ENCODE measurements around the gene TMEM72.

Gene TMEM72

DNA sequence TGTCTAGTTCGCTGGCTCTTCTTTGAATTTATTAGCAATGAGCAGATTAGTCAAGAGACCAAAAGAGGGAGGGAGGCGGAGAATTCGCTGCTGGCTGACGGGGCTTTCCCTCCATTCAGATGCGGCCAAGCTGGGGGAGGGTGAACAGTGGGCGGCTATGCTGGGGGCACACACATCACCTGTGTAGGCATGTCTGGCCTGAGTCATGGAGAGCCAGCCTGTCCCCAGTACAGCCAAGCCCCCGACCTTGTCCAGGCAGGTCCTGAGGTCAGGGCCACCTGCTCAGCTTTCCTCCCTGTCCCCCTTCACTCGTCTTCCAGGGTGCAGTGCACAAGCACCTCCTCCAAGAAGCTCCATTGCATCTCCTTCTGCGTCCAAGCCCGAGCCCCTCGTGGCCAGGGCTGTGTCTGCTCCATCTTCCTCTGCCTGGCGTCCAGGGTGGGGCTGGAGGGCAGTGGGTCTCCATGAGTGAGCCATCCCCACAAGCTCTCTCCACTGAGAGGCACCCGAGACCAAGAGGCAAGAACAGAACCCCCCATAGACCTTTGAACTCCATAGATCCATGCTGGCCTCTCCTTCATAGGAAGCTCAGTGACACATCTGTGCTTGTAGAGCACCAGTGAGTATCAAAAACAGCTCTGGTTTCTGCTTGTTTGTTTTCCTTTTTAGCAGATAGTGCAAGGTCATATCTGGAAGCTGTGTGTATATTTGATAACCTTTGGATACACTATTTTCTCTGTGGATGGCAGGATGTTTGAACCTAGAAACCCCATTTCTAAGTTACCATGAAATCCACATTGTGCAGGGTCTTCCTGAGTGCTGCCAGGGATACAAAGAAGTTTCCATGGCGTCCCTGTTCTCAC is 69.4 kb downstream of the TMEM72 start:
- DNase-seq (ENCODE audit: low spot score) = no peak

DNA sequence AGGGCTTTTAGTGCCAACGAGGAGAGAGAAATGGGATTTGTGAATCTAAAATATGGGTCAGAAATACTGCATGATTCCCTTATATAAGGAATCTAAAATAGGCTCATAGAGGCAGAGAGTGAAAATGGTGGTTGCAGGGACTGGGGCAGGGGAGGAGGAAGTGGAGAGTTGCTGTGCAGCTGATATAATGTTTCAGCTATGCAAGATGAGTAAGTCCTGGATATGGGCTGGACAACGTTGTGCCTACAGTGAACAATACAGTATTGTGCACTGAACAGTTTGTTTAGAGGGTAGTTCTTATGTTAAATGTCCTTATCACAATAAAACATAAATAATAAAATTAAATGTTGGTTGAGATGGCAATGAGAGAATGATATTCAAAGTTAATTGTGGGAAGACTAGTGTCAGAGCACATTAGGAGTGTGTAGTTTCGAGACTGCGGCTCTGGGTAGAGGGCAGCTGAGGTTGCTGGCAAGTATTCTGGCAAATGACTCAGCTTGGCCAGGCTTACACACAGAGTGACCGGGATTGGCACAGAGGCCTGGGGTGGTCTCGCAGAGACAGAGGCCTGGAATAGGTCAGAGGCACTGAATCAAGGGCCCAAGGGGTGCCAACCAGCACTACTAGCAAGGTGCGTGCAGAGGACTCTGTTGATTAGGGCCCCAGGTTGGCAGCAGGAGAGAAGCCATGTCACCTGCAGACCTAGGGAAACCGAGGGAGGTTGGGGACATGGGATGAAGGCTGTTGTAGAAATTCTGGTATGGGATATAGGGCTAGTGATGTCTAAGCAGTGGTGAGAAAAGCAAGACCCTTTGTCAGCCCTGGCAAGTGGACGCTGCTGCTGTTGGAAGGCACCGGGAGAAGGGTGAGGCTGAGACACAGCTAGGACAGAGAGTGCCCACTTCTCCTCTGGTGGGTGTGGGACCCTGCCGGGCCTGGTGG is 70.3 kb downstream of the TMEM72 start:
- no peak for DNase-seq (ENCODE audit: low spot score)

DNA sequence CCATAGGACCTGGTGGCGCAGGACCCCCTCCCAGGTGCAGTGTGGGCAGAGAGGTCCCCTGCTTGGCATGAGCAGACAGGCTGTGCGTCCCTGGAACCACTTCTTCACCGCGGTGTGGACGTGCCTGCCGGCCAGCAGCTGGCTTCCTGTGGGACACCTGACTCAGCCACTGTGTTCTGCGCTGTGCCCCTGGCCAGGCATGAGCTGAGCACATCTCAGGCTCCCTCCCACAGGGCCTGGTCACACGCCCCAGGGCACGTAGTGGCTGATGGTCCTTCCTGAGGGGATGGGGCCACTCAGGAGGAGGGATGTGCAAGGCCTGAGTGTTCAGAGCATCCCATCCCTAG is 71.0 kb downstream of the TMEM72 start:
- no peak for DNase-seq (ENCODE audit: low spot score)

DNA sequence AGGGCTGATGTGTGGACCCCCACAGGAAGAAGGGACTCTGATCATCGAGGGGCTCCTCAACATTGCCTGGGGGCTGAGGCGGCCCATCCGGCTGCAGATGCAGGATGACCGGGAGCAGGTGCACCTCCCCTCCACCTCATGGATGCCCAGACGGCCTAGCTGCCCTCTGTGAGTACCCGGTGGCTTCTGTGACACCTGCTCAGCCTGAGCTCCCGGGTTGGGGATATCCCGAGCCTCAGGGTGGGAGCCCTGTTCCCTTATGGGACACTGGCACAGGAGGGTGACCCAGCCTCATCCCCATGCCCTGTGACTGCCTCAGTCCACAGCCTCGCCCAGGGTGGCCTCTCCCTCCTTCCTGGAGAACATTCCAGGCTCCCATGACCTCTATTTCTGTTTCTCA is 71.4 kb downstream of the TMEM72 start:
- DNase-seq (ENCODE audit: low spot score) = no peak

DNA sequence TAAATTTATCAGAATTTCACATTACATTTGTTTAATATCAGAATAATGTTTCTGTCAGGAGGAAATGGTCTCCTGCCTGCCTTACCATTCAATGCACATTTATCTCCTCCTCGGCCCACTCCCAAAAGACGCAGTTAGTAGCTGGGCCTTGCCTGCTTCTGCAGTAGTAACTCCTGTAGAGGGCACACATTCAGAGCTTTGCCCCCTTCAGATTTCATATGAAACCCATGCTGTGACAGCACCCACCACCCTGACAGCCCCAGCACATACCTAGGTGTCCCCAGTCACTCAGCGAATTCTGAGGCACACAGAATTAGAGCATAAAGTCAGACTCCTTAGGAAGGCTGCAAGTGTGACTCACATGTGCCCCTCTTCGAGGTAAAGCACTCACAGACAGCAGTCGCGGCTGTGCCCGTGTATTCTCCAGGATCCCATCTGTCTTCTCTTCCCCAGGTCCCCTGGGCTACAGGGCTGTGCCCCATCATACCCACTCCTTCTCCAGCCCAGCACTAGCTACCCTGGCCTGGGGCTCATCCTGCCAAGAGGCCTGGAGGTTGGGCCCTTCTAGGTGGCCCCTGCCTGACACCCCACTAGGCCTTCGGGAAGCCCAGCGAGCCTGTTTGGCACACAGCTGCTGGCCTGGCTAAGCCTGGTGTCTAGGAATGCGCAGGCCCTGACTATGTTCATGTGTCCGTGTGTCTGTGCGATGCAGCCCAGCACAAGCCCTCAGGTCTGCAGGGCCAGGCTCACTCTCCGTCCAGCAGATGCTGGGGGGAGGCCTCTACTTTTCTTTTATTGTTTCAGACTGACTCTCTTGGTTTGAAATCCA is 72.1 kb downstream of the TMEM72 start:
- no peak for DNase-seq (ENCODE audit: low spot score)

DNA sequence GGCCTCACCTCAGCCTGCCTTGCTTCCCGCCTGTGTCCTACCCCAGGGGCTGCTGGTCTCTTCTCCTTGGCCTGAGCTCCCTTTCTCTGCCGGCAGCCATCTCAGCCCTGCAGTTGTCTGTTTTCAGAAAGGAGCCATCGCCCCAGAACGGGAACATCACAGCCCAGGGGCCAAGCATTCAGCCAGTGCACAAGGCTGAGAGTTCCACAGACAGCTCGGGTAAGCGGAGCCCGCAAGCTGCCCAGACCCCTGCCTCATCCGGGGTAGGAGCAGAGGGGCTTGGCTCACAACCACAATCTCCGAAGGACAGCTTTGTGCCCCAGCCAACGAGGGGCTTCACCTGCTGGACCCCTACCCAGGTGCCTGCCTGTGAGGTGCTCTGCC is 72.8 kb downstream of the TMEM72 start:
- no peak for DNase-seq (ENCODE audit: low spot score)

DNA sequence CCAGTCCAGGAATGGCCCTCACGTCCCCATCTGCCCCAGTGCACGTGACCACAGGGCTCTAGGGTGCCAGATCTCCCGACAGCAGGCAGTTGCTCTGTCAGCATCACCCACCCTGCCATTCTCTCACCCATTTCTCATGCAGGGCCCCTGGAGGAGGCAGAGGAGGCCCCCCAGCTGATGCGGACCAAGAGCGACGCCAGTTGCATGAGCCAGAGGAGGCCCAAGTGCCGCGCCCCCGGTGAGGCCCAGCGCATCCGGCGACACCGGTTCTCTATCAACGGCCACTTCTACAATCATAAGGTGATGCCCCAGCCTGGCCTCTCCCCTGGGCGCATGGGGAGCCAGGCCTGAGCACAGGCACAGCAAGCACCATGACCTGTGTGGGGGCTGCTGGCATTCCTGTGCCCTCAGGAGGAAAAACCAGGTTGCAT is 73.5 kb downstream of the TMEM72 start:
- no peak for DNase-seq (ENCODE audit: low spot score)

DNA sequence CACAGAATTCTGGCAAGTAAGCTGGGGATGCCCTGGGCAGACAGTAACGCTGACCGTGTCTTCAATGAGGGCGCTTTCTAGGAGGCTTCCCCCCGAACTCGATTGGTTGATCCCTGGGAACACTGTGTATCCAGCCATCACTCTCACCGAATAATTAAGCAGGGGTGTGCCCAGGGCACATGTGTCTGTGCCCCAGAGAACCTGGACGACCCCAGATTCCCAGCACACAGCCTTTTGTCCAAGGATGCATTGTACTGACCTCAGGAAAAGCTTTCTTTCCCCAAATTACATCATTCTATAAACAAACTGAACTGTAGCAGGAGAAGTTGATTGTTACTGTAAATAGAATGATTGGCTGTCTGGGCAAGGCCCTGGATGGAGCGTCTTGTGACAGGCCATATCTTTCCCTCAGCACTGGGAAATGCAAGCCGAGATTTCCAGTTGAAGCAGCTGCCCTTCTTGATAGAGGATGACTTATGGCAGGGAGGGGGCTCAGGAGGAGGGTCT is 74.1 kb downstream of the TMEM72 start:
- no peak for DNase-seq (ENCODE audit: low spot score)

DNA sequence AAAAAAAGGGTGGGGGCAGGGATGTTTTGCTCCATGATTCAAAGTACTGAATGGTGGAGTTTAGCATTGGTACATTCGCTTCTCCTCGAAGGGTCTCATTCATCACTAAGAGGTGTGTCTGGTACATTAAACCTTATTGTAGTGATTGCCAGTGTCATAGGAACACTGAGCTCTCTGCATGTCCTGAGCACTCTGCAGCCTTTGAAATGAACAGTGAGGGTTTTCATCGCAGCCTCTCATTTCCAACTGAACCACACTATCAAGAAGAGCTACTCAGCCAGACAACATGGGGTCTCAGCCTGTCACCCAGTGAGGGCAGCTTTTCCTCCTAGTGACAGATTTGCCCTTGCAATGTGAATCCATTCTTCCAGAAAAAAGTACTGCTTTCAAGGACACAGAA is 75.0 kb downstream of the TMEM72 start:
- no peak for DNase-seq (ENCODE audit: low spot score)
